OCI-LY7 (cell line): Measurements from ENCODE around the gene MYO16. TPM values are rescaled to one million over a fixed set of nuclear protein-coding genes. Genes with fewer than 3 reads are reported as not detected.

ENCODE experiments used
- BruUV-seq: library from RNA; stranded (reverse); fragments of 400-500 nt; replicated peaks from 2 replicates; lab custom pipeline; 2021; lab: Mats Ljungman, UMichigan
- CTCF ChIA-PET: fragments of 300-600 bp; sonication (Branson Sonifier 250); formaldehyde crosslinking; loops from one replicate; lab custom pipeline; 2022; ENCODE audit warnings: antibody characterized with exemption; ENCODE audit not compliant: unreplicated experiment; lab: Charles Lee
- POLR2A ChIA-PET: fragments of 300-600 bp; sonication (Branson Sonifier 250); formaldehyde crosslinking; loops from one replicate; lab custom pipeline; 2022; ENCODE audit warnings: antibody characterized with exemption; lab: Charles Lee
- DNase-seq: peaks from one replicate; pipeline ENCODE4 v3.0.0-alpha.2; 2015; ENCODE audit warnings: low spot score
- H2AFZ ChIP-seq: fragments of 200-600 bp; sonication (generic), shearing (Covaris generic); 2 replicates; pipeline ENCODE4 v1.6.1; 2014; ENCODE audit warnings: mild to moderate bottlenecking, antibody characterized with exemption, low read length, moderate library complexity
- H3K27ac ChIP-seq: fragments of 200-600 bp; sonication (generic); 2 replicates; pipeline ENCODE4 v1.5.1; 2014; ENCODE audit warnings: mixed run types, low read depth, mild to moderate bottlenecking, moderate library complexity, low read length, inconsistent platforms; ENCODE audit not compliant: poor library complexity, severe bottlenecking
- H3K36me3 ChIP-seq: fragments of 200-600 bp; sonication (generic); 2 replicates; pipeline ENCODE4 v1.6.1; 2014; ENCODE audit warnings: mild to moderate bottlenecking, antibody characterized with exemption, low read length, moderate library complexity, mixed read lengths; ENCODE audit not compliant: insufficient read depth
- H3K4me1 ChIP-seq: fragments of 200-600 bp; sonication (generic); 2 replicates; pipeline ENCODE4 v1.5.1; 2014; ENCODE audit warnings: mild to moderate bottlenecking, low read length; ENCODE audit not compliant: insufficient read depth, poor library complexity, severe bottlenecking
- H3K4me2 ChIP-seq: fragments of 200-600 bp; sonication (generic); 2 replicates; pipeline ENCODE4 v1.6.1; 2014; ENCODE audit warnings: mild to moderate bottlenecking, low read length
- H3K4me3 ChIP-seq: fragments of 200-600 bp; sonication (generic); 2 replicates; pipeline ENCODE4 v1.5.1; 2014; ENCODE audit warnings: mild to moderate bottlenecking, low read depth, low read length; ENCODE audit not compliant: poor library complexity, severe bottlenecking
- H3K79me2 ChIP-seq: fragments of 200-600 bp; sonication (generic); 2 replicates; pipeline ENCODE4 v1.6.1; 2016; ENCODE audit warnings: low read depth, mild to moderate bottlenecking, low read length, moderate library complexity, mixed read lengths; ENCODE audit not compliant: insufficient read depth
- H3K9me2 ChIP-seq: fragments of 200-600 bp; sonication (generic); 2 replicates; pipeline ENCODE4 v1.6.1; 2016; ENCODE audit warnings: mild to moderate bottlenecking, low read length, mixed read lengths; ENCODE audit not compliant: insufficient read depth
- H3K9me3 ChIP-seq: fragments of 200-600 bp; sonication (generic); 2 replicates; pipeline ENCODE4 v1.6.1; 2014; ENCODE audit warnings: mild to moderate bottlenecking, mixed run types, low read length, mixed read lengths
- H4K20me1 ChIP-seq: fragments of 200-600 bp; sonication (generic); 2 replicates; pipeline ENCODE4 v1.6.1; 2014; ENCODE audit warnings: mild to moderate bottlenecking, antibody characterized with exemption, low read length, moderate library complexity, mixed read lengths; ENCODE audit not compliant: insufficient read depth
- EZH2phosphoT487 ChIP-seq: fragments of 200-600 bp; sonication (generic); IDR thresholded peaks from 2 replicates; pipeline ENCODE4 v1.6.1; 2018; ENCODE audit warnings: low read depth, borderline replicate concordance, mild to moderate bottlenecking, mixed run types, antibody characterized with exemption, low read length, moderate library complexity, mixed read lengths
- intact Hi-C: fragments of 100-400 bp; cut with micrococcal nuclease; formaldehyde crosslinking; loops from one replicate; pipeline ENCODE4 v1.10.0; 2022; ENCODE audit not compliant: unreplicated experiment
- total RNA-seq, 2 experiments: library from RNA; depleted of rRNA in 1 of 2; stranded (reverse); fragments of >200 nt in 1 of 2; shearing (Covaris generic) in 1 of 2; gene quantifications; 2 replicates each; pipeline ENCODE4 v1.2.3, GENCODE V29; 2014 to 2022
- TF ChIP-seq, protein P1 (sequence below): fragments of 200-600 bp; sonication (generic); conservative IDR thresholded peaks from 2 replicates; pipeline ENCODE4 v1.5.1; 2014; ENCODE audit warnings: mild to moderate bottlenecking, antibody characterized with exemption, low read length, moderate library complexity, mixed read lengths

Gene MYO16
- total RNA-seq, 2 experiments from 2014 or later, result 0.06 TPM; not detected in 1

DNA sequence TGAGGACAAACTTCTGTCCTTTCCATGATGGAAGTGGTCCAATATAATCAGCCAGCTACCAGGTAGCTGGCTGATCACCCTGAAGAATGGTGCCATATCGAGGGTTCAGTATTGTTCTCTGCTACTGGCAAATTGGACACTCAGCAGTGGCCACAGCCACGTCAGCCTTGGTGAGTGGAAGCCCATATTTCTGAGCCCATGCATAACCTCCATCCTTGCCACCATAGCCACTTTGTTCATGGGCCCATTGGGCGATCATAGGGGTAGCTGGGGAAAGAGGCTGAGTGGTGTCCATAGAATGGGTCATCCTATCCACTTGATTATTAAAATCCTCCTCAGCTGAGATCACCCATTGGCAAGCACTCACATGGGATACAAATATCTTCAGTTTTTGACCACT, 591.2 kb downstream of the MYO16 start:
- no peaks in the 10 kb centered on the region for H3K79me2 ChIP-seq
- no peaks in the 10 kb centered on the region for H3K9me2 ChIP-seq
- intact Hi-C loops, result no loop called here
- no peak for TF ChIP-seq EZH2phosphoT487
- TF ChIP-seq, protein P1, sequence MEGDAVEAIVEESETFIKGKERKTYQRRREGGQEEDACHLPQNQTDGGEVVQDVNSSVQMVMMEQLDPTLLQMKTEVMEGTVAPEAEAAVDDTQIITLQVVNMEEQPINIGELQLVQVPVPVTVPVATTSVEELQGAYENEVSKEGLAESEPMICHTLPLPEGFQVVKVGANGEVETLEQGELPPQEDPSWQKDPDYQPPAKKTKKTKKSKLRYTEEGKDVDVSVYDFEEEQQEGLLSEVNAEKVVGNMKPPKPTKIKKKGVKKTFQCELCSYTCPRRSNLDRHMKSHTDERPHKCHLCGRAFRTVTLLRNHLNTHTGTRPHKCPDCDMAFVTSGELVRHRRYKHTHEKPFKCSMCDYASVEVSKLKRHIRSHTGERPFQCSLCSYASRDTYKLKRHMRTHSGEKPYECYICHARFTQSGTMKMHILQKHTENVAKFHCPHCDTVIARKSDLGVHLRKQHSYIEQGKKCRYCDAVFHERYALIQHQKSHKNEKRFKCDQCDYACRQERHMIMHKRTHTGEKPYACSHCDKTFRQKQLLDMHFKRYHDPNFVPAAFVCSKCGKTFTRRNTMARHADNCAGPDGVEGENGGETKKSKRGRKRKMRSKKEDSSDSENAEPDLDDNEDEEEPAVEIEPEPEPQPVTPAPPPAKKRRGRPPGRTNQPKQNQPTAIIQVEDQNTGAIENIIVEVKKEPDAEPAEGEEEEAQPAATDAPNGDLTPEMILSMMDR, result no peak
- no peak overlapping the region for H3K27ac ChIP-seq
- H3K4me2 ChIP-seq, result no peak overlapping the region
- ChIA-PET CTCF (no interaction called here), POLR2A (no interaction called here)
- H4K20me1 ChIP-seq, result no peaks in the 10 kb centered on the region
- no peak overlapping the region for H2AFZ ChIP-seq
- no peak overlapping the region for H3K4me3 ChIP-seq
- no TSS peak for BruUV-seq
- H3K9me3 ChIP-seq, result no peaks in the 10 kb centered on the region
- no peak for DNase-seq
- H3K36me3 ChIP-seq, result no peaks in the 10 kb centered on the region
- no peaks in the 10 kb centered on the region for H3K4me1 ChIP-seq

DNA sequence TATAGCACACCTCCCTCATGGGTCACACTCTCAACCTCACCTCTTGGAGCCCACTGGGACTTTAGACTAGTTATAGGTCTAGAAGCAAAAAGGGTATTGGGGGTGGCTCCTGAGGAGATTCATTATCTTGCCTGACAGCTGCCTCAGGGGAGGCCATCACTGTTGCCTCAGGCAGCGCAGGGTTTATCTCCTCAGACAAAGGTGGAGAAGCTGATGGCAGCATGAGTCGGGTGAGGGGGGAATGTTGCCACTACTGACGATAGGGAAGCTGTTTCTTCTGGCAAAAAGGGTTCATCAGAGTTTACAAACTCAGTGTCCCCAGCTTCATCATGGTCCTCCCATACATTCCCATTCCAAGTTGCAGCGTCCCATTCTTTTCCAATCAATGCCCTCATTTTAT, 594.6 kb downstream of the MYO16 start:
- Histone ChIP-seq H3K9me2 (no peaks in the 10 kb centered on the region), H3K27ac (no peak overlapping the region), H4K20me1 (no peaks in the 10 kb centered on the region), H3K4me3 (no peak overlapping the region), H3K9me3 (no peaks in the 10 kb centered on the region), H3K4me2 (no peak overlapping the region), H2AFZ (no peak overlapping the region), H3K79me2 (no peaks in the 10 kb centered on the region), H3K36me3 (no peaks in the 10 kb centered on the region), H3K4me1 (no peaks in the 10 kb centered on the region)
- TF ChIP-seq, protein P1, result no peak
- TF ChIP-seq EZH2phosphoT487, result no peak
- no peak for DNase-seq
- BruUV-seq, result no TSS peak
- intact Hi-C loops, result no loop called here
- ChIA-PET CTCF (no interaction called here), POLR2A (no interaction called here)

DNA sequence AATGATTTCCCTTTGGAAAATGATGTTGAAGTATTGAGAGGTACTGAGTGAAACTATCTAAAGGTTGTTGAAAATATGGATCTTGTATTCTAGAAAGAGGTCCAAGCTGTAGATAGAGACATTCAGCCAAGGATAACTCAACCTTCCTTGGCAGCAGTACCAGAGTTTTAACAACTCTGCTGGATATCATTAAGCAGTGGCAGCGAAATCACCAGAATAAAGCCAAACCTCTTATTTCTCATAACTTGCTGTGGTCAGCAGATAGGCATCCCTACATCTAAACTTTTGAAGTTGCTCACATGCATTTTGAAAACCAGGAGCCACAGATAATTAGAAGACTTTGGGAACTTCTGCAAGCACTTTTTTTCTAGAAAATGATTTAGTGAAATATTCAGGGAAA, 597.2 kb downstream of the MYO16 start:
- Histone ChIP-seq H3K9me3 (no peaks in the 10 kb centered on the region), H3K9me2 (no peaks in the 10 kb centered on the region), H4K20me1 (no peaks in the 10 kb centered on the region), H3K79me2 (no peaks in the 10 kb centered on the region), H3K4me1 (no peaks in the 10 kb centered on the region), H3K36me3 (no peaks in the 10 kb centered on the region), H3K4me2 (no peak overlapping the region), H3K4me3 (no peak overlapping the region), H2AFZ (no peak overlapping the region), H3K27ac (no peak overlapping the region)
- no peak for TF ChIP-seq EZH2phosphoT487
- TF ChIP-seq, protein P1, result no peak
- POLR2A ChIA-PET, result no interaction called here
- BruUV-seq, result no TSS peak
- CTCF ChIA-PET, result no interaction called here
- intact Hi-C loops, result no loop called here
- DNase-seq, result no peak
